Loucy (cell line): ENCODE results near the gene DCST1.

Experiments used
- CTCF ChIP-seq: fragments of 200-600 bp; sonication (generic); conservative IDR thresholded peaks from 2 replicates; pipeline ENCODE4 v1.5.1; 2014; ENCODE audit warnings: mild to moderate bottlenecking, antibody characterized with exemption, low read length
- EZH2phosphoT487 ChIP-seq: fragments of 200-600 bp; IDR thresholded peaks from 2 replicates; pipeline ENCODE4 v1.6.1; 2018; ENCODE audit warnings: antibody characterized with exemption, mild to moderate bottlenecking, moderate library complexity, borderline replicate concordance

GRCh38 chr1:155035936-155036335 lies 2.3 kb downstream of the DCST1 start:
- TF ChIP-seq CTCF (no peak), EZH2phosphoT487 (no peak)
